ENCODE results near the gene TXNDC11.

TXNDC11 gene

DNA sequence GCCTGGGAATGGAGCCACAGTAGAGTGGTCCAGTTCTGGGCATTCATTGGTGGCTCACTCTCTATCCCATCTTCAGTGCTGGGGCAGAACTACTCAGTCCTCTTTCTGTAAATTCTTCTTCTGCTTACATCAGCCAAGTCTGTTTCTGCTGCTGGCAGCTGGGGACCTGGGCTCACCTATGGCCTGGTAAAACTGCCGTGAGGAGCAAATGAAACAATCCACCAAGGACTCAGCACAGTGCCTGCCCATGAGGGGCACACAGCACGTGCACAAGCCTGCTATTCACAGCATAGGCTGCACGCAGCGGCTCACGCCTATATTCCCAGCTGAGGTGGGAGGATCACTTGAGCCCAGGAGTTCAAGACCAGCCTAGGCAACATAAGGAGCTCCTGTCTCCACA, 105.3 kb downstream of the TXNDC11 start:
- H3K9me3 Mint-ChIP-seq = no peaks in the 10 kb centered on the region
- H3K27ac Mint-ChIP-seq = no peak overlapping the region
- ATAC-seq (no peak), DNase-seq (no peak)
- H3K4me3 Mint-ChIP-seq = no peak overlapping the region
- peaks cover 15% of the 10 kb centered on the region for H3K4me1 Mint-ChIP-seq
- H3K27me3 Mint-ChIP-seq = no peaks in the 10 kb centered on the region
- H3K36me3 Mint-ChIP-seq (ENCODE audit: low read depth) = no peaks in the 10 kb centered on the region

DNA sequence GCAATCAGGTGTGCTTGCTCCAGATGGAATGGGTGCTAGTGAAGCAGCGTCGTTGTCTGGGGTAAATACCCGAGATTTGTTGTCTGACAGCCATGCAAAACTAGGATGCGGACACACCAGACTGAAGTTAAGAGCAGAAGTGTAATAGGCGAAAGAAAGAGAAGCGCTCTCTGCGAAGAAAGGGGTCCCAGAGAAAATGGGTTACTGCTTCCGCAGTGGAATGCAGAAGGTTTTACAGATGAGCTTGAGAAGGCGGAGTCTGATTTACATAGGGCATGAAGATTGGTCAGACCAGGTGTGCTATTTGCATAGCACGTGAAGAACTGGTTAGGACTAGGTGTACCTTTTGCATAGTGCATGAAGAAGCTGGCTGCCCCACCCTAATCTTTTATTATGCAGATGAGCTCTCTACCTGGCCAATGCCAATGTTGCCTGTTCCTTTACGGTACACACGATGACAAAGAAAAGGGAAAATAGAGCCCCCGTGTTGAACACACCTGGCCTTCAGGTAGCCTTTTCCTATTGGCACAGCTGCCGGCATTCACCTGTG, 106.4 kb downstream of the TXNDC11 start:
- no peaks in the 10 kb centered on the region for H3K36me3 Mint-ChIP-seq (ENCODE audit: low read depth)
- peaks cover 13% of the 10 kb centered on the region for H3K4me1 Mint-ChIP-seq
- no peak overlapping the region for H3K27ac Mint-ChIP-seq
- no peaks in the 10 kb centered on the region for H3K27me3 Mint-ChIP-seq
- ATAC-seq = no peak
- H3K9me3 Mint-ChIP-seq = no peaks in the 10 kb centered on the region
- no peak overlapping the region for H3K4me3 Mint-ChIP-seq
- no peak for DNase-seq

DNA sequence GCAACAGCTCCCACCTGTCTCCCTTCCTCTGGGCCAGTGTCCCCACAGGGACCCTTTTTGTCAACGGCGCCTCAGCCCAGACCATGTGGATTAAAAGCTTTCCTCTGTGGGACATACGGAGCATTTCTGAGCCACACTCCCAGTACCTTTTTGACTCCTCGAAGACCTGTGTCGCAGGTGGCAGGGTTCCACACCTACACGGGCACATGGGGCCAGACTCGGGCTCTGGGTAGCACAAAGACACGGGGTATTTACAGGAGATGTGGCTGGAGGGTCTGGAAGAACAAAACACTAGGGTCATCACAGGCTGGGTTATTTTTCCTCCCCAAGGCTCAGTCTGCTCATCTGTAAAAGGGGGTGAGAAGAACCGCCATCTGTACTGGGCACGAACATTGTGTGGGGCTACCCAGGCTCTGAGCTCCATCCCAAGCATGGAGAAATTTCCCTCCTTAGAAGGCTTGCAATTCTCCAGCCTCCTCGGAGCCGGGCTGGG, 106.9 kb downstream of the TXNDC11 start:
- no peak overlapping the region for H3K4me3 Mint-ChIP-seq

DNA sequence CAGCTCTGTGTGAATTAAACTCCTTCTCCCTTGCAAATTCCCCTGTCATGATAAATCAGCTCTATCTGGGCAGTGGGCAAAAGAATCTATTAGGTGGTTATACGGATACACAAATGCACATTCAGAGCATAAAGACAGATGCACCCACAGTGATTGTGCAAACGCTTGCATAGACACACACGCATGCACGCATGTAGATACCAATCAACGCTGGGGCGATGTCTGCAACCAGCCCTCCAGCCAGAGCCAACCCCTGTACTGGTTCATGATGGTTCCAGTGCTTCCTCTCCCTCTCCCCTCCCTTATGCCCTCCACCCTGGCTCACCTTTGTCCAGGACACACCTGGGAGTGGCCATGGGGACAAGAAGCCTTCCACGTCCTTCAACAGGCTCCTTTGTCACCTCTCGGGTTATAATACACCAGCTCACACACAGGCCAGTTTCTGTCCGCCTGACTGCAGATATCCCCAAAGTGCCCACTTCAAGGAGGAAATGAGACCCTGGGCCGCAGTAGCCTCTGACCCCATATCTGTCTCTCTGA, 107.5 kb downstream of the TXNDC11 start:
- H3K27me3 Mint-ChIP-seq = no peaks in the 10 kb centered on the region
- no peaks in the 10 kb centered on the region for H3K36me3 Mint-ChIP-seq (ENCODE audit: low read depth)
- H3K9me3 Mint-ChIP-seq = no peaks in the 10 kb centered on the region
- no peak overlapping the region for H3K27ac Mint-ChIP-seq
- no peak overlapping the region for H3K4me3 Mint-ChIP-seq
- peaks cover 10% of the 10 kb centered on the region for H3K4me1 Mint-ChIP-seq
- DNase-seq (no peak), ATAC-seq (no peak)

More for the DNA sequence above, 106.9 kb downstream of the TXNDC11 start:
- peaks cover 11% of the 10 kb centered on the region for H3K4me1 Mint-ChIP-seq
- DNase-seq (no peak), ATAC-seq (no peak)
- H3K27me3 Mint-ChIP-seq = no peaks in the 10 kb centered on the region
- H3K36me3 Mint-ChIP-seq (ENCODE audit: low read depth) = no peaks in the 10 kb centered on the region
- no peaks in the 10 kb centered on the region for H3K9me3 Mint-ChIP-seq
- no peak overlapping the region for H3K27ac Mint-ChIP-seq

DNA sequence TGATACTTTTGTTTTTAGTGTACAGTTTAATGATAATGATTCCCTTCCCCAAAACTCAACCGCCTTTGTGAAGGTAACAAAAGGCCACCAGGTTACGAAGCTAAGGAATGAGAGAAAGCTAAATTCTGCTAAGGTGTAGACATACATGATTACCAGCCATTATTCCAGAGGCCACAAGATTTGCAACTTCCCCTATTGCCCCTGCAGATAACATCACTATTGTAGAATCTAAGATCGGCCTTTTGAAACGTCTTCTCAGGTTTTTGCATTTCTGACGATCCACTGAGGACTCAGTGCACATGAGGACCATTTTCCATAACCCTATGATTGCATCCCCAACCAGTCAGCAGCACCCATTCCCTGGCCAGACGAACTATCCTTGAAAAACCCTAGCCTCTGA, 108.3 kb downstream of the TXNDC11 start:
- Mint-ChIP-seq H3K4me3 (no peak overlapping the region), H3K27me3 (no peaks in the 10 kb centered on the region), H3K9me3 (no peaks in the 10 kb centered on the region), H3K36me3 (ENCODE audit: low read depth) (no peaks in the 10 kb centered on the region), H3K27ac (no peak overlapping the region), H3K4me1 (peaks cover 18% of the 10 kb centered on the region)
- ATAC-seq (no peak), DNase-seq (no peak)

DNA sequence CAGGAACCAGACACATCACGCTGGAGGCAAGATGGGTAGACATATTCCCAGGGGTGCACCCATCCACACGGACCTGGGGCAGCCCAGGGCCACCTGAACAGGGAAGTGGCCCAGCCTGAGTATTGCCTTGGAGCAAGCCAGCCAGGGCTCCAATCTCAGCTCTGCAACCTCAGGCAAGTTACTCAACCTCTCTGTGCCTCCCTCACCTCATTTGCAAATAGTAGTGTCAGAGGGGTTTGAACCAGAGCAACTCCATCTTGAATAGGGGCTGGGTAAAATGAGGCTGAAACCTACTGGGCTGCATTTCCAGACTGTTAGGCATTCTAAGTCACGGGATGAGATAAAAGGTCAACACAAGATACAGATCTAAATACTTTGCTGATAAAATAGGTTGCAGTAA, 109.5 kb downstream of the TXNDC11 start:
- Mint-ChIP-seq H3K4me1 (peaks cover 29% of the 10 kb centered on the region), H3K27me3 (no peaks in the 10 kb centered on the region), H3K36me3 (ENCODE audit: low read depth) (no peaks in the 10 kb centered on the region), H3K4me3 (no peak overlapping the region), H3K27ac (no peak overlapping the region), H3K9me3 (no peaks in the 10 kb centered on the region)
- ATAC-seq (no peak), DNase-seq (no peak)

DNA sequence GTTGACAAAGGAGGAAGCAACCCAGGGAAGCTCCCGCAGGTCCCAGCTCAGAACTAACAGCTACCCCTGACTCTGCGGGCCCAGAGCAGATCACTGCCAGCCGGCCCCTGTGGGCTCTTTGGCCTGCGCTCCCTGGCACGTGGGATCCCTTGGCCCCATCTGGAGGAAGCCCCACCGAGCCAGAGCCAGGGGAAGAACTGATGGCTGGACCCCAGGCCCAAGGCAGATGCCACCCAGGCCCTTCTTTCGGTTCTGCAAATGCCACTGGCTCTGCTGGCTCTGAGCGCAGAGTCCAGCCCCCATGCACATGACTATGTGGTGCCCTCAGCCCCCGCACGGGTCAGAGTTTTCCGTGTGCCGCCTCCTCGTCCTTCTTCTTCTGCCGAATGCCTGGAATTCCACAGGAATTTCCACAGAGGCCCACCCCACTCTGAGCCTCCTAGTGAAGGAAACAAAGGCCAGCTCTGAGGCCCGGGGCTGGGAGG, 110.2 kb downstream of the TXNDC11 start:
- Mint-ChIP-seq H3K27ac (no peak overlapping the region), H3K36me3 (ENCODE audit: low read depth) (no peaks in the 10 kb centered on the region), H3K4me1 (peaks cover 33% of the 10 kb centered on the region), H3K27me3 (no peaks in the 10 kb centered on the region), H3K9me3 (no peaks in the 10 kb centered on the region), H3K4me3 (no peak overlapping the region)
- DNase-seq (no peak), ATAC-seq (no peak)

DNA sequence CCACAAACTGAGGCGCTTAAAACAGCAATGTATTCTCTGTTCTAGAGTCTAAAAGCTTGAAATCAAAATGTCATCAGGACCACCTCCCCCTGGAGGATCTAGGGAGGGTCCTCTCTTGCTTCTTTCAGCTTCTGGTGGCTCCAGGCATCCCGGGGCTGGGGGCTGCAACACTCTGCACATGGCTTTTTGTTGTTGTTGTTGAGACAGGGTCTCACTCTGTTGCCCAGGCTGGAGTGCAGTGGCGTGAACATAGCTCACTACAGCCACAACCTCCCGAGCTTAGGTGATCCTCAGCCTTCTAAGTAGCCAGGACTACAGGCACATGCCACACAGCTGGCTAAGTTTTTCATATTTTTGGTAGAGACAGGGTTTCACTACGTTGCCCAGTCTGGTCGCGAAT, 111.4 kb downstream of the TXNDC11 start:
- no peak for ATAC-seq
- DNase-seq = no peak
- H3K36me3 Mint-ChIP-seq (ENCODE audit: low read depth) = no peaks in the 10 kb centered on the region
- peaks cover 38% of the 10 kb centered on the region for H3K4me1 Mint-ChIP-seq
- no peak overlapping the region for H3K27ac Mint-ChIP-seq
- no peaks in the 10 kb centered on the region for H3K9me3 Mint-ChIP-seq
- H3K4me3 Mint-ChIP-seq = no peak overlapping the region
- no peaks in the 10 kb centered on the region for H3K27me3 Mint-ChIP-seq

DNA sequence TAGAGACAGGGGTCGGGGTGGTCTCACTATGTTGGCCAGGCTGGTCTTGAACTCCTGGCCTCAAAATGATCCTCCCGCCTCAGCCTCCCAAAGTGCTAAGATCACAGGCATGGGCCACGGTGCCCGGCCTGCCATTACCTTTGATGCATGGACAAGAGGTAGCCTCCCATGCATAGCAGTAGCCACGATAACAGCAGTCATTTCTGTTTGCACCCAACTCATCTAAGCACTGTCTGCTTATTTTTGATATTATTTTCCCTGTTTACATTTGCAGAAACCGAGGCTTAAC, 111.9 kb downstream of the TXNDC11 start:
- H3K27me3 Mint-ChIP-seq = no peaks in the 10 kb centered on the region
- H3K4me3 Mint-ChIP-seq = no peak overlapping the region
- no peaks in the 10 kb centered on the region for H3K36me3 Mint-ChIP-seq (ENCODE audit: low read depth)
- H3K4me1 Mint-ChIP-seq = peaks cover 36% of the 10 kb centered on the region
- DNase-seq = no peak
- H3K9me3 Mint-ChIP-seq = no peaks in the 10 kb centered on the region
- no peak overlapping the region for H3K27ac Mint-ChIP-seq
- ATAC-seq = no peak

DNA sequence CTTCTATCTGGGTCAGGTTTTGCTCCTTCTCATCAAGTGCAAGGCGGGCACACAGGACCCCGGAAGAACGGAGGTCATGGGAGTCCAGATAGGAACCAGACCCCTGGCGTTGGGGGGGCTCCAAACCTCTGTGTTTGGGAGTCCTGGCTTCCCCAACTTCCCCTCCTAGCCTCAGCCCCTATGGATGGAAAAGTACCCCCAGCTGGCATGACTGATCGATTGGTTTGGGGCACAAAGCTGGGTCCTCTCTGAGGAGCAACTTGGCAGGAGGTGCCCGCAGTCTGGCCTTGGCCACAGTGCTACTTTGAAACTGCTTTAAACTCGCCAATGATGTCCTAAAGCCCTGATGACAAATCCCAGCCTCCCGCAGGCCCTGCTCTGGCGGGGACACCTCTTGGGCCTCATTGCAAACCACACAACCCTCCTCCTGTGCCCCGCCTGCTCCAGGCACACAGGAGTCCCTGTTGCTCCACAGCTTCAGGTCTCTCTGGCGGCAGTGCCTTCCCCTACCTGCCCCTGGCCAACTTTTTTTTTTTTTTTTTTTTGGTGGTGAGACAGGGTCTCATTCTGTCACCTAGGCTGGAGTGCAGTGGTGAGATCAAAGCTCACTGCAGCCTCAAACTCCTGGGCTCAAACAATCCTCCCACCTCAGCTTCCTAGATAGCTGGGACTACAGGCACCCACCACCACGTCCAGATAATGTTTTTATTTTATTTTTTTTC, 112.5 kb downstream of the TXNDC11 start:
- peaks cover 41% of the 10 kb centered on the region for H3K4me1 Mint-ChIP-seq
- no peak for ATAC-seq
- no peaks in the 10 kb centered on the region for H3K36me3 Mint-ChIP-seq (ENCODE audit: low read depth)
- H3K4me3 Mint-ChIP-seq = no peak overlapping the region
- DNase-seq = no peak
- H3K27ac Mint-ChIP-seq = no peak overlapping the region
- no peaks in the 10 kb centered on the region for H3K9me3 Mint-ChIP-seq
- no peaks in the 10 kb centered on the region for H3K27me3 Mint-ChIP-seq
